Type B pancreatic cell (in vitro differentiated cells): Measurements from ENCODE around the gene DUOX1. TPM values are rescaled to one million over a fixed set of nuclear protein-coding genes. Genes with fewer than 3 reads are reported as not detected.

Experiments
- DNase-seq: peaks from one replicate; pipeline ENCODE4 v3.0.0; 2021; ENCODE audit warnings: mixed read lengths; ENCODE audit not compliant: unreplicated experiment; ENCODE audit errors: extremely low spot score
- H3K27ac Mint-ChIP-seq: 2 replicates; pipeline ENCODE4 v1.8.0; 2021; ENCODE audit warnings: mild to moderate bottlenecking, mixed read lengths
- H3K27me3 Mint-ChIP-seq: 2 replicates; pipeline ENCODE4 v1.8.0; 2021; ENCODE audit warnings: mixed read lengths
- H3K36me3 Mint-ChIP-seq: 2 replicates; pipeline ENCODE4 v1.8.0; 2021; ENCODE audit warnings: mixed read lengths
- H3K4me1 Mint-ChIP-seq: one replicate; pipeline ENCODE4 v1.8.0; 2021; ENCODE audit warnings: mixed read lengths; ENCODE audit not compliant: unreplicated experiment
- H3K4me3 Mint-ChIP-seq: 2 replicates; pipeline ENCODE4 v1.8.0; 2021; ENCODE audit warnings: mild to moderate bottlenecking, mixed read lengths
- H3K9me3 Mint-ChIP-seq: 2 replicates; pipeline ENCODE4 v1.8.0; 2021; ENCODE audit warnings: mixed read lengths
- total RNA-seq: library from RNA; stranded (reverse); gene quantifications from 2 replicates; pipeline ENCODE4 v1.2.1, GENCODE V29; 2021; ENCODE audit warnings: low replicate concordance
- TF ChIP-seq, protein P1 (sequence below): fragments of 200-600 bp; sonication (generic); conservative IDR thresholded peaks from 2 replicates; pipeline ENCODE4 v1.5.0; 2021; ENCODE audit warnings: antibody characterized with exemption, mild to moderate bottlenecking

DUOX1 gene
- total RNA-seq, 1 donor from 2014 or later: 5.5 TPM

DNA sequence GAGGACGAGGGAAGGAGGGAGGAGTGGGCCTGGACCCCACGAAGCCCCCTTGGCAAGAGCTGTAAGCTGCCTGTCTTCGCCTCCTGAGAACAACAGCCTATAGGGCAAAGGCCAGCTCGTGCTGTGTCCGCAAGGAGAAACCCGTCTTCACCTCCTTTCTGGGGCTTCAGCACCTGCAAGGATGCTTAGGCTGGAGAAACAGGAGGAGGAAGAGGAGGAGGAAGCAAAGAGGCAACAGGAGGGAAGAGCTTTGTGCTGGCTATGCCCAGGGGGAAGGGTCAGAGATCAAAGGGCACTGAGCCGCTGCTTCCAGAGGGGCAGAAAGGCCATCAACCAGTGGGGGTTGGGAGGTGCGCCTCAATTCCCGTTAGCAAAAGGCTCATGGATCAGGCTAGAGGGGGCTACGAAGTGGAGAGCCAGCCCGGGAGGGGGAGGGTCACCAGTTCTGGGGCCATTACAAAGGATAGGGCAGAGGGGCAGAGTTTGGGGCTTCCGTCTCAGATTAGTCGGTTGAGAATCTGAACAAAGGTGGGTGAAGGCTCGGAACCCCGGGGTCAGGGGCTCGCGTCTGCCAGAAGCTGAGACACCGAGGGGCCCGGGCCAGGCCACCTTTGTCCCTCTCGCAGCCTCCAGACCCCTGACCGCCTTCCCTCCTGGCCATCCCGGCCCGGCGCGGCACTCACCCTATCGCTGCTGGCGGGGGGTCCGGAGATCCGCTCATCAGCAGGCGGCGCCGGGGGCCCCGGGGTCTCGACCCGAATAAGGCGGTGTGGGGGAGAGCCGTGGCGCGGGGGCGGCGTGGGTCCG lies 57.2 kb downstream of the DUOX1 start:
- Mint-ChIP-seq H3K4me3 (peak overlapping the region; percentile 96), H3K36me3 (no peaks in the 10 kb centered on the region), H3K27ac (peak overlapping the region; percentile 86), H3K9me3 (no peaks in the 10 kb centered on the region), H3K4me1 (peaks cover 40% of the 10 kb centered on the region), H3K27me3 (peaks cover 12% of the 10 kb centered on the region)
- TF ChIP-seq, protein P1, sequence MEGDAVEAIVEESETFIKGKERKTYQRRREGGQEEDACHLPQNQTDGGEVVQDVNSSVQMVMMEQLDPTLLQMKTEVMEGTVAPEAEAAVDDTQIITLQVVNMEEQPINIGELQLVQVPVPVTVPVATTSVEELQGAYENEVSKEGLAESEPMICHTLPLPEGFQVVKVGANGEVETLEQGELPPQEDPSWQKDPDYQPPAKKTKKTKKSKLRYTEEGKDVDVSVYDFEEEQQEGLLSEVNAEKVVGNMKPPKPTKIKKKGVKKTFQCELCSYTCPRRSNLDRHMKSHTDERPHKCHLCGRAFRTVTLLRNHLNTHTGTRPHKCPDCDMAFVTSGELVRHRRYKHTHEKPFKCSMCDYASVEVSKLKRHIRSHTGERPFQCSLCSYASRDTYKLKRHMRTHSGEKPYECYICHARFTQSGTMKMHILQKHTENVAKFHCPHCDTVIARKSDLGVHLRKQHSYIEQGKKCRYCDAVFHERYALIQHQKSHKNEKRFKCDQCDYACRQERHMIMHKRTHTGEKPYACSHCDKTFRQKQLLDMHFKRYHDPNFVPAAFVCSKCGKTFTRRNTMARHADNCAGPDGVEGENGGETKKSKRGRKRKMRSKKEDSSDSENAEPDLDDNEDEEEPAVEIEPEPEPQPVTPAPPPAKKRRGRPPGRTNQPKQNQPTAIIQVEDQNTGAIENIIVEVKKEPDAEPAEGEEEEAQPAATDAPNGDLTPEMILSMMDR: no peak
- no peak for DNase-seq

DNA sequence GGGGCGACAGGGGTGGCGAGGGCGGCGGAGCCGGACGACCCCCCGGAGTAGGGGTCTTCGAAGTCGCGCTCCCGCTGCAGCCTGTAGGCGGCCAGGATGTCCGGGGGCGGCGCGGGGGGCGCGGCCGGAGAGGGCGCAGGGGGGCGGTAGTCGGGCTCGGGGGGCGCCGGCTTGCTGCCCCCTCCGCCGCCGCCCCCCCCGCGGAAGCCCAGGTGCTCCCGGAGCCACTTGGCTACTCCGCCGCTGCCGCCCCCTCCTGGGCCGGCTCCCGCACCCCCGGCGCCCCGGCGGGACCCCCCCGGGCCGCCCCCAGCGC lies 57.7 kb downstream of the DUOX1 start:
- Mint-ChIP-seq H3K36me3 (no peaks in the 10 kb centered on the region), H3K27ac (no peak overlapping the region), H3K9me3 (no peaks in the 10 kb centered on the region), H3K4me1 (peaks cover 37% of the 10 kb centered on the region), H3K4me3 (no peak overlapping the region), H3K27me3 (peaks cover 12% of the 10 kb centered on the region)
- TF ChIP-seq, protein P1: peak; percentile 45
- DNase-seq: no peak

DNA sequence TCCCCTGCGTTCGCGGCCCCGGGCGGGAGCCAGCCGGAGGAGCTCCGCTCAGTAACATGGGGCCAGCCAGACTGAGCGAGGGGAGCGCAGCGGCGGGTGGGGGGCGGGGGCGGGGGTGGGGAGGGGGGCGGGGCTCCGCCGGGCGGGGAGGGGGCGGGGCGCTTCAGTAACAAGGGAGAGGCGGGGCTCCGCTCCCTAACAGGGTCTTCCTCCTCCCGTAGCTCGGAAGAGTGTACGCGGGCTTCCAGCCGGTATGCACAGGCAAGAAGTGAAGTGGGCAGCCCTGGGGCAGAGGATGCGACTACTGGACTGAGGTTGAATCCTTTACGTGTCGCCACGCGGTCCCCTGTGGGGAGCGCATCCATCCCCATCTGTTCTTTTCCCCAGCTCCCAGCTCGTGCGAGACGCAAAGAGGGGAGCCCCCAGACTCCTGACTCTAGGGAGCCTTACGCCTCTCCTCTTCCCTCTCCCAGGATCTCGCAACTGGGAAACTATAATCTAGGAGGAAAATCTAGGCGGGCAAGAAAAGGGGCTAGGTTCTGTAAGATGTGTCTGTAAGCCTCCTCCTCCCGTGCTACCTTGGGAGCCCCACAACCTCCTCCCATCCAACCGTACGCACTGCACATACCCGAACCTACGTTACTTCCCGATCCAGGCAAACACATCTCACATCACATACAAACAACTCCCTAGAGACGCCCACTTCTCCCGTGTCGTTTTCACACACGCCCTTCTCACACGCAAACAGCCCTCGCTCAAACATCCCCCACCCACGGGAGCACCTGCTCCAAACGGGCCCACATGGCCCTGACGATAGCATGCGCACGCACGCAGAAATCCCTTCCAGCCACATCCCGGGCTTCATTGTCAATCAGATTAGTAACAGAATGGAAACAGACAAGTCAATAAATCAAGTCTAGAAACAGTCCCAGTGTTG lies 58.4 kb downstream of the DUOX1 start, which contains the start of gene SHF:
TSS of gene SHF (minus strand) at position 73 of the 937 bp plus-strand sequence. CDS start at position 58, 15 bp downstream.
- peak within 1 kb of the TSS; percentile 96 for H3K4me3 Mint-ChIP-seq
- H3K36me3 Mint-ChIP-seq: no peaks in the 10 kb centered on the region
- H3K9me3 Mint-ChIP-seq: no peaks in the 10 kb centered on the region
- peak within 1 kb of the TSS; percentile 86 for H3K27ac Mint-ChIP-seq
- H3K4me1 Mint-ChIP-seq: peaks cover 33% of the 10 kb centered on the region
- TF ChIP-seq, protein P1: no peak
- H3K27me3 Mint-ChIP-seq: peaks cover 12% of the 10 kb centered on the region
- no peak for DNase-seq

DNA sequence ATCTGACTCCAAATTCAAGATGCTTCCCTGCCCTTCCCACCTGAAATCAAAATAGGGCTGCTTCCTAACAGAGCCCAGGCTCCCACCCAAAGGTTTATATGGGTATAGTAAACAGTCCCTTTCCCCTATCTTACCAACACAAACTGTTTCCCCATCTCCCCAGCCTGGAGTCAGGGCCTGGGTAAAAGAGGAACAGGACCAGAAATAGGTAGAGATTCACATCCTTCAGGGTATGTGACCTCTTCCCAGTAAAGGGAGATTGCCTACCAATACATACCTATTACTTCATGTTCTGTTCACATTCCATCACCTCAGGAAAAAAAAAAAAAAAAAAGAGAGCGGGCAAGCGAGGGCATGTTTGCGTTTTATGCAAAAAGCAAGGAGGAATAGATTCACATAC lies 67.7 kb downstream of the DUOX1 start:
- Mint-ChIP-seq H3K36me3 (no peaks in the 10 kb centered on the region), H3K27me3 (peaks cover 10% of the 10 kb centered on the region), H3K27ac (peak overlapping the region; percentile 89), H3K4me3 (no peak overlapping the region), H3K9me3 (no peaks in the 10 kb centered on the region), H3K4me1 (peaks cover 4% of the 10 kb centered on the region)
- TF ChIP-seq, protein P1: no peak
- DNase-seq: no peak

DNA sequence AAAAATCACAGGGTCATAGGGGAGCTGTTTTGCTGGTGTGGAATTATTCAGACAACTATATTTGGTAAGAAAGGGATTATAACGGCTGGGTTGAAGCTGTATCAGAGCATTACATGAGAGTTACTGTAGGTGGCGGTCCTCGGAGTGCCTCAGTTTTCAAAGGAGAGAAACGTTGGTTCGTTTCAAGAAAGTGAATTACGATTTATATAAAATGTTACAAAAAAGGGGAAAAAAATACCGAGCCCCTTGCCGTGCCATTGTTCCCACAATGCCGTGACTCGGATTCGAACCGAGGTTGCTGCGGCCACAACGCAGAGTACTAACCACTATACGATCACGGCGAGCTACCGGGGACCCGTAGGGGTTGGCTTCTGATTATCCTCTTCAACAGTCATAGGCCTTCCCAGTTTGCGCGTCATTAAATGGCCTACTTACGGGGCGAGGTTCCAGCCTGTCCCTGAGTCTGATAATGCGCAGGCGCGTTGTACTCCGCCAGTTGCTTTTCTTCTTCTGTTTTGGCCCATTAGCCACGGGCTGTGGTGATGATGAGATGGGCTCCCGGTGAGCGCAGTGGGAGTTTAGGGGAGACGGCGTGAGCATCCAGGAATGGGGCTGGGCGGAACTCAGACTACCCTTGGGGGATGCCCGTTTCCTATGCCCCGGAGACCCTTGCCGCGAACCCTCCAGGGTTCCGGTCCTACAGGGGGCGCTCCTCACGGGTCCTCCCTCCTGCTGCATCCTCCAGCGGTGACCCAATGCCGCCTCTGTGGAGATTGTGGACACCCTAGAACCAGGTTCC lies 68.7 kb downstream of the DUOX1 start:
- TF ChIP-seq, protein P1: peak; percentile 74
- H3K36me3 Mint-ChIP-seq: no peaks in the 10 kb centered on the region
- H3K4me3 Mint-ChIP-seq: no peak overlapping the region
- peak; percentile 96 for DNase-seq
- H3K27ac Mint-ChIP-seq: no peak overlapping the region
- no peaks in the 10 kb centered on the region for H3K9me3 Mint-ChIP-seq
- H3K27me3 Mint-ChIP-seq: peaks cover 10% of the 10 kb centered on the region
- H3K4me1 Mint-ChIP-seq: peaks cover 4% of the 10 kb centered on the region
